Measurements from ENCODE around the gene TRIM47.

Gene TRIM47, protein sequence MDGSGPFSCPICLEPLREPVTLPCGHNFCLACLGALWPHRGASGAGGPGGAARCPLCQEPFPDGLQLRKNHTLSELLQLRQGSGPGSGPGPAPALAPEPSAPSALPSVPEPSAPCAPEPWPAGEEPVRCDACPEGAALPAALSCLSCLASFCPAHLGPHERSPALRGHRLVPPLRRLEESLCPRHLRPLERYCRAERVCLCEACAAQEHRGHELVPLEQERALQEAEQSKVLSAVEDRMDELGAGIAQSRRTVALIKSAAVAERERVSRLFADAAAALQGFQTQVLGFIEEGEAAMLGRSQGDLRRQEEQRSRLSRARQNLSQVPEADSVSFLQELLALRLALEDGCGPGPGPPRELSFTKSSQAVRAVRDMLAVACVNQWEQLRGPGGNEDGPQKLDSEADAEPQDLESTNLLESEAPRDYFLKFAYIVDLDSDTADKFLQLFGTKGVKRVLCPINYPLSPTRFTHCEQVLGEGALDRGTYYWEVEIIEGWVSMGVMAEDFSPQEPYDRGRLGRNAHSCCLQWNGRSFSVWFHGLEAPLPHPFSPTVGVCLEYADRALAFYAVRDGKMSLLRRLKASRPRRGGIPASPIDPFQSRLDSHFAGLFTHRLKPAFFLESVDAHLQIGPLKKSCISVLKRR

DNA sequence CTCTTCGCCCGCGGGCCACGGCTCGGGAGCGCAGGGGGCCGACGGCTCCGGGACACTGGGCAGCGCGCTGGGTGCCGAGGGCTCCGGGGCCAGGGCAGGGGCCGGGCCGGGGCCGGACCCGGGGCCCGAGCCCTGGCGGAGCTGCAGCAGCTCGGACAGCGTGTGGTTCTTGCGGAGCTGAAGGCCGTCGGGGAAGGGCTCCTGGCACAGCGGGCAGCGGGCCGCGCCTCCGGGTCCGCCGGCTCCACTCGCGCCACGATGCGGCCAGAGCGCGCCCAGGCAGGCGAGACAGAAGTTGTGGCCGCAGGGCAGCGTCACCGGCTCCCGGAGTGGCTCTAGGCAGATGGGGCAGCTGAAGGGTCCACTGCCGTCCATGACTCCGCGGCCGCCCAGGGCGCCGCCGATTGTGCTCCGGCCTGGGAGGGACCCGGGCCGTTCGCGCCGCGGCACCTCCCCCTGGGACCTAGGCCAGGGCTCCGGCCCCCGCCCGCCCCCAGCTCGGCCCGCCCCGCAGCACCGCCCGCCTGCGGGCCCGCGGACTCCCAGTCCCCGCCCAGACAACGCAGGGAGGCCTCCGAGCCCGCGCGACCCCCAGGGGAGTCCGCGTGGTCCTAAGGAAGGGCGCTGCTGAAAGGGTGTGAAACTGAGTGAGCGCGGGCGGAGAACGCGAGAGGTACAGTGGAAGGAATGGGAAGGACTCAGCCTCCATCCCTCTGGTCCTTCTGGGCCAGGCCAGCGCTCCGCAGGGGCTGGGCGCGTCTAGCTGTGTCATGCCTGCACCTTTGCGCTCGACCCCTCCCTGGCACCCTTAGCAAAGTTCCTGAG, at the start of gene TRIM47:
Gene TRIM47, minus strand, starts transcription at position 408 of the 825 bp plus-strand sequence. Its CDS starts 33 bp downstream, at position 375.
- TF ChIP-seq EZH2phosphoT487 (conservative IDR thresholded peaks at IDR 0.05; ENCODE audit: low read length) = no peak
- TF ChIP-seq, protein P1, sequence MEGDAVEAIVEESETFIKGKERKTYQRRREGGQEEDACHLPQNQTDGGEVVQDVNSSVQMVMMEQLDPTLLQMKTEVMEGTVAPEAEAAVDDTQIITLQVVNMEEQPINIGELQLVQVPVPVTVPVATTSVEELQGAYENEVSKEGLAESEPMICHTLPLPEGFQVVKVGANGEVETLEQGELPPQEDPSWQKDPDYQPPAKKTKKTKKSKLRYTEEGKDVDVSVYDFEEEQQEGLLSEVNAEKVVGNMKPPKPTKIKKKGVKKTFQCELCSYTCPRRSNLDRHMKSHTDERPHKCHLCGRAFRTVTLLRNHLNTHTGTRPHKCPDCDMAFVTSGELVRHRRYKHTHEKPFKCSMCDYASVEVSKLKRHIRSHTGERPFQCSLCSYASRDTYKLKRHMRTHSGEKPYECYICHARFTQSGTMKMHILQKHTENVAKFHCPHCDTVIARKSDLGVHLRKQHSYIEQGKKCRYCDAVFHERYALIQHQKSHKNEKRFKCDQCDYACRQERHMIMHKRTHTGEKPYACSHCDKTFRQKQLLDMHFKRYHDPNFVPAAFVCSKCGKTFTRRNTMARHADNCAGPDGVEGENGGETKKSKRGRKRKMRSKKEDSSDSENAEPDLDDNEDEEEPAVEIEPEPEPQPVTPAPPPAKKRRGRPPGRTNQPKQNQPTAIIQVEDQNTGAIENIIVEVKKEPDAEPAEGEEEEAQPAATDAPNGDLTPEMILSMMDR (IDR thresholded peaks at IDR 0.05; ENCODE audit: insufficient read depth, low read length, poor library complexity, severe bottlenecking) = no peak
- Histone ChIP-seq H4K20me1 (ENCODE audit: low read depth, low read length) (no peaks in the 10 kb centered on the region), H3K27me3 (ENCODE audit: low read length) (no peaks in the 10 kb centered on the region), H3K27ac (ENCODE audit: low read depth, low read length) (no peak within 1 kb of the TSS), H3K4me3 (ENCODE audit: insufficient read depth, low read length, poor library complexity, severe bottlenecking) (no peak within 1 kb of the TSS), H3K79me2 (ENCODE audit: insufficient read depth, low read length) (no peaks in the 10 kb centered on the region), H3K9me3 (ENCODE audit: insufficient read depth, low read length) (no peaks in the 10 kb centered on the region), H3F3A (ENCODE audit: insufficient read depth) (no peaks in the 10 kb centered on the region), H3K36me3 (ENCODE audit: low read length) (no peaks in the 10 kb centered on the region), H3K4me2 (ENCODE audit: low read depth, low read length, poor library complexity, severe bottlenecking) (peak within 1 kb of the TSS; percentile 33), H3K9me2 (replicated peaks; ENCODE audit: insufficient read depth, low read length) (no peaks in the 10 kb centered on the region), H2AFZ (ENCODE audit: low read depth, low read length, severe bottlenecking) (peak within 1 kb of the TSS; percentile 38), H3K9ac (ENCODE audit: low read length) (no peak within 1 kb of the TSS)

DNA sequence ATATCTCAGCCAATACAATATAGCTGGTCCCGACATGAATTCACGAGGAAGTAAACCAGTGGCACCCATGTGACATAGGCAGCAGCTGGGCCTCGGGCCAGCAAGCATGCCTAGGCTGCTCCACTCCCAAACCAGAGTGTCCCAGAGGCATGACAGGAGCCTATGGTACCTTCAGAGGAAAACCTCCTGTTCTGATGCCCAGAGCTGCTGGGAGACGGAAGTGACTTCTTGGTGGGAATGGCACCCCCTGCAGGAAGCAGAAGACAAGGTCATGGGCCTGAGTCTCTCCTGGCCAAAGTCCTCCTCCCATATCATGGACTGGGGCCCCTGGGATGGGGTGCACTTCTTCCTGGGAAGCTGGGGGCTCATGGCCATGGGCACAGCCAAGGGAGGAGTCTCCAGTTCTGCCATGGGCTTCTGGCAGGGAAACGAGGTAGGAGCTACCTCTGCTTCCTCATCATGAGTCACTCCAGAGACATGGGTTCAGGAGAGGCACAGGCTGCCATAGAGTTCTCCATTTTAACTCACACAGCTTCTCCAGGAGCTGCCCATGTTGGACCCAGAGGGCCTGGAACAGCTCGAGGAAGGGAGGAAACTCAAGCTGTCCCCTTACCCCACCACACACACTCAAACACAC, 49.0 kb upstream of the TRIM47 start:
- Histone ChIP-seq H3K36me3 (ENCODE audit: low read length) (no peaks in the 10 kb centered on the region), H3K9me2 (replicated peaks; ENCODE audit: insufficient read depth, low read length) (no peaks in the 10 kb centered on the region), H3K9ac (ENCODE audit: low read length) (no peak overlapping the region)

DNA sequence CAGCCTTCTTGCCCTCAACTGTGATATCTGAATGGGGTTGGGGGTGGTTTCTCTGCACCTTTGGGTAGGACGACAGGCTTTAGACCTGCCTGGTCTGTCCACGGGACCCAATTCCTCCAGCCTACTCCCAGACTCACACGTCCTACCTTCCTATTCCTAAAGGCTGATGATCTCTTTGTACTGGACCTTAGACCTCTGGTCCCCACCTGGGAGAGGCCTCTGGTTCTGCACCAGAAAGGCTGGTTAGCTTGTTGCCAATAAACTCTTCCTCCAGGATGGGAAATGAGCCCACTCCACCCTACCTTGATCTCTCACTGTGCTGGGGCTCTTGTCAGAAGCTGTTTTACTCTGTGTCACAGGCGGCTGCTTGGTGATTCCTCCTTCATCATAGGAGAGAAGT, 48.1 kb upstream of the TRIM47 start:
- H3K27ac ChIP-seq (ENCODE audit: low read depth, low read length) = no peak overlapping the region
- H3K79me2 ChIP-seq (ENCODE audit: insufficient read depth, low read length) = no peaks in the 10 kb centered on the region
- TF ChIP-seq, protein P1 (IDR thresholded peaks at IDR 0.05; ENCODE audit: insufficient read depth, low read length, poor library complexity, severe bottlenecking) = no peak
- TF ChIP-seq EZH2phosphoT487 (conservative IDR thresholded peaks at IDR 0.05; ENCODE audit: low read length) = no peak
- H3K4me2 ChIP-seq (ENCODE audit: low read depth, low read length, poor library complexity, severe bottlenecking) = no peak overlapping the region
- no peaks in the 10 kb centered on the region for H3K9me3 ChIP-seq (ENCODE audit: insufficient read depth, low read length)
- H2AFZ ChIP-seq (ENCODE audit: low read depth, low read length, severe bottlenecking) = no peak overlapping the region
- no peaks in the 10 kb centered on the region for H3F3A ChIP-seq (ENCODE audit: insufficient read depth)
- H4K20me1 ChIP-seq (ENCODE audit: low read depth, low read length) = no peaks in the 10 kb centered on the region
- H3K36me3 ChIP-seq (ENCODE audit: low read length) = no peaks in the 10 kb centered on the region
- H3K9ac ChIP-seq (ENCODE audit: low read length) = no peak overlapping the region
- H3K27me3 ChIP-seq (ENCODE audit: low read length) = no peaks in the 10 kb centered on the region
- no peaks in the 10 kb centered on the region for H3K9me2 ChIP-seq (replicated peaks; ENCODE audit: insufficient read depth, low read length)
- H3K4me3 ChIP-seq (ENCODE audit: insufficient read depth, low read length, poor library complexity, severe bottlenecking) = no peak overlapping the region

More for the DNA sequence above, 49.0 kb upstream of the TRIM47 start:
- Histone ChIP-seq H3K4me3 (ENCODE audit: insufficient read depth, low read length, poor library complexity, severe bottlenecking) (no peak overlapping the region), H3K4me2 (ENCODE audit: low read depth, low read length, poor library complexity, severe bottlenecking) (no peak overlapping the region), H2AFZ (ENCODE audit: low read depth, low read length, severe bottlenecking) (no peak overlapping the region), H4K20me1 (ENCODE audit: low read depth, low read length) (no peaks in the 10 kb centered on the region), H3K27me3 (ENCODE audit: low read length) (no peaks in the 10 kb centered on the region), H3K9me3 (ENCODE audit: insufficient read depth, low read length) (no peaks in the 10 kb centered on the region), H3K27ac (ENCODE audit: low read depth, low read length) (no peak overlapping the region), H3F3A (ENCODE audit: insufficient read depth) (no peaks in the 10 kb centered on the region), H3K79me2 (ENCODE audit: insufficient read depth, low read length) (no peaks in the 10 kb centered on the region)
- no peak for TF ChIP-seq EZH2phosphoT487 (conservative IDR thresholded peaks at IDR 0.05; ENCODE audit: low read length)
- TF ChIP-seq, protein P1 (IDR thresholded peaks at IDR 0.05; ENCODE audit: insufficient read depth, low read length, poor library complexity, severe bottlenecking) = no peak

All from SU-DHL-6 (cell line).